ENCODE data around the gene ARHGEF9.
"Not testable (repeated sequence)": the region's sequence is repeated elsewhere in the genome, so short reads cannot be mapped to it uniquely, and the experiment has no call there.

Gene ARHGEF9

DNA sequence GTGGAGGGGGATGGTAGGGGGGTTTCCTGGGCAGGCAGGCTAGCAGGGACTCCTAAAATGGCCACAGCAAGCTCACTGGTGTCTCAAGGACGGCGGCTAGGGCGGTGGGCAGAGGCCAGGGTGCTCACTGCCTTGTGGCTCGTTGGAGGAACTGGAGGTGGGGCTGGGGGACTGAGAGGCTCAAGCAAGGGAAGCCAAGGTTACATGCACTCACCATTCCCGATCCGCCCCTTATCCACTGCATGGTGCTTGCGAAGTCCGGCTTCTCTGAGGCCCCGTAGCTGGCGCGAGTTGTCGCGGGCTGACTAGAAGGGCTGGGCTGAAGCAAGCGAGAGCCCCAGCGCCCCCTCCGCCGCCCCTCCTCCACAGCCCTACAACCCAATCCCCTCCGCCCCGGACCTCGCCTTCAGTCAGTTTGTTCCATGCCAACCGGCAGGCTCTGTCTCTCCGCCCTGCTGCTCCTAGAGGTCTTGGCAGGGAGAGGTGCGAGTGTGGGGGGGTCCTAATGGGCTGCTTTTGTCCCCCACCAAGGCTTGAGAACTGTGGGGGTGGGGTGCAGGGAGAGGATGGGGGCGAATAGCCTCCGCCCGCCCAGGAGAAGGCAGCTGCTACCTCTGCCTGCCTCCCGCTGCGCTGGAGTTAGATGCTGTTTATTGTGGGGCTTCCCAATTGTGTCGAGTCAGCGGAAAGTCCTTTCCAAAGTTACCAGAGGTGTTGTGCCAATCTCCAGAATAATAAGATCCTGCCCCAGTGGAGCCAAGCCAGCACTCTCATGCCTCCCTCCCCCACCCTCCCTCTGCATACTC is at the start of gene ARHGEF9:
Gene ARHGEF9, minus strand, starts transcription at position 313 of the 806 bp plus-strand sequence. Its CDS starts 69 bp downstream, at position 244.
- DNase-seq: no peak

DNA sequence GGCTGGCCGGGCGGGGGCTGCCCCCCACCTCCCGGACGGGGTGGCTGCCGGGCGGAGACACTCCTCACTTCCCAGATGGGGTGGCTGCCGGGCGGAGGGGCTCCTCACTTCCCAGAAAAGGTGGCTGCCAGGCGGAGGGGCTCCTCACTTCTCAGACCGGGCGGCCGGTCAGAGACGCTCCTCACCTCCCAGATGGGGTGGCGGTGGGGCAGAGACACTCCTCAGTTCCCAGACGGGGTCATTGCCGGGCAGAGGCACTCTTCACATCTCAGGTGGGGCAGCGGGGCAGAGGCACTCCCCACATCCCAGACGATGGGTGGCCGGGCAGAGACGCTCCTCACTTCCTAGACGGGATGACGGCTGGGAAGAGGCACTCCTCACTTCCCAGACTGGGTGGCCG is 40.4 kb upstream of the ARHGEF9 start:
- DNase-seq: not testable (repeated sequence)

GRCh38 chrX:63818156-63818555 is 33.1 kb upstream of the ARHGEF9 start:
- no peak for DNase-seq

DNA sequence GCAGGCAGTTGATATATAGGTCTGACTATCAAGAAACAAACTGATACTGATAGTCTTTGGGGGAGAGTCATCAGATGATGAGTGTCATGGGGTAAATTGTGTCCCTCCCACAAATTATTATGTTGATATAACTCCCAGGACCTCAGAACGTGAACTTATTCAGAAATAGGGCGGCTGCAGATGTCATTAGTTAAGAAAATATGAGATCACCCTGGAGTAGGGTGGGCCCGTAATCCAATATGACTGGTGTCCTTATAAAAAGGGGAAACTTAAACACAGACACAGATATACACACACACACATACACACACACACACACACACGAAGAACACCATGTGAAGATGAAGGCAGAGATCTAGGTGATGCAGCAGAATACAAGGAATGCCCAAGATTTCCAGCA is 32.7 kb upstream of the ARHGEF9 start:
- no peak for DNase-seq

DNA sequence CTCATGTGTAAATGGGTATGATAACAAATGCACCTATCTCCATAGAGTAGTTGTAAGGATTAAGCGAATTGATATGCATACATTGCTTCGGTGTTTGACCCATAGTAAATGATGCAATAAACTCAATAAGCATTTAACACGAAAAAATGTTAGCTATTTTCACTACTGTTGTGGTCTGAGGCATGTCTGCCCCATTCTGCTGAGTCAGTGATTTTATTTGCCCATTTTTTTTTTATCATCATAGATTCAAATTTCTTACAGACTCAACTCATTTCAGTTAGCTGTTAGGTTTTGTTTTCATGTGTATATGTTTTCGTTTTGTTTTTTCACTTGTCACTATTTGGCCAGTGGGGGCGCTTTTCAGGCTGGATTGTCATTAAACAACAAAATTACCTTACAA is 27.8 kb upstream of the ARHGEF9 start:
- no peak for DNase-seq

GRCh38 chrX:63810746-63811145 is 25.7 kb upstream of the ARHGEF9 start:
- DNase-seq: no peak

- DNase-seq: no peak
These were observed 24.2 kb upstream of the ARHGEF9 start for GRCh38 chrX:63809173-63809572.

DNA sequence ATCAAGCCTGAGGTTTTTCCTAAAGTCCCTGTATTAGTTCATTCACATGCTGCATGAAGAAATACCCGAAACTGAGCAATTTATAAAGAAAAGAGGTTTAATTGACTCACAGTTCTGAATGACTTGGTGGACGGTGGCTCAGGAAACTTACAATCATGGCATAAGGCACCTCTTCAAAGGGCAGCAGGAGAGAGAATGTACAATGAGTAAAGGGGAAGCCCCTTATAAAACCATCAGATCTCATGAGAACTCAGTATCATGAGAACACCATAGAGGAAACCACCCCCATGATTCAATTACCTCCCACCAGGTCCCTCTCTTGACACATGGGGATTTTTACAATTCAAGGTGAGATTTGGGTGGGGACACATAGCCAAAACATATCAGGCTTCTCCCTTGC is 10.4 kb upstream of the ARHGEF9 start:
- DNase-seq: not testable (repeated sequence)

DNA sequence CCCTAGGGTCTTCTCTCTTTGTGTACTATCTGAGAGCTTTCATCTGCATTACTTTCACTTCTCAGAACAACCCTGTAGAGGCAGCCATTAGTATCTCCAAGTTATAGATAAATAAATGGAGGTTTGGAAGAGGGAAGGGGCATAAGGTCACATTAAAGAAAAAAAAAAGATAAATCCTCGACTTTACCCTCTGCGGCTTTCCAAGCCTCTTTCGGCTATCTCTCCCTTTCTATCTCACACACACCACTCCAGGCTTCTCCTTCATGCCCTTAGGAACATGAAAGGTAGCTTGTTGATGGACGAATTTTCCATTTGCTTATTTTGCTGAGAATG is 660 bp upstream of the ARHGEF9 start:
- DNase-seq: no peak

DNA sequence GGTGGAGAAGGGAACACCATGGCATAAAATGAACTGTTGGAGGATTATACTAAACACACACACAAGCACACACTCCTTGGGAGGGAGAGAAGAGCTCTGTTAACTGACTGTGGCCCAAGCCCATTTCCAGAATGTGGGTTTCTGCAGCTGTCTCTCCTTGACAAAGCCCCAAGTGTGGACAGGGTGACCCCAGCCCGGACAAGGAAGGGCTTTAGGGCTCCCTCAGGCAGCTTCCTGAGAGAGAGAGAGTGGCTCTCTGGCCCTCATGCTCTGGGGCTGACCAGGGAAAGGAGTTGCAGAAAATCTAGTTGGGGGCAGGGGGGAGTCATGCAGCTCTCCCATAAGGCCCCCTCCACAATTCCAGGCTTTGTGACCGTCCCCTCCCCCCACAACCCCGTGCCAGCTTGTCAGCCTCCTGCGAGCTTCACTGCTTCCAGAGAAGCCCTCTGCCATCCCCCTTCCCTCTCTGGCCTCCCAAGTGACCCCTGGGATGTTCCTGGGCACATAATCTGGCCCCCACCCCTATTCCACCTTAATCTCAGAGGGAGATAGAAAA is 590 bp downstream of the ARHGEF9 start:
- no peak for DNase-seq

DNA sequence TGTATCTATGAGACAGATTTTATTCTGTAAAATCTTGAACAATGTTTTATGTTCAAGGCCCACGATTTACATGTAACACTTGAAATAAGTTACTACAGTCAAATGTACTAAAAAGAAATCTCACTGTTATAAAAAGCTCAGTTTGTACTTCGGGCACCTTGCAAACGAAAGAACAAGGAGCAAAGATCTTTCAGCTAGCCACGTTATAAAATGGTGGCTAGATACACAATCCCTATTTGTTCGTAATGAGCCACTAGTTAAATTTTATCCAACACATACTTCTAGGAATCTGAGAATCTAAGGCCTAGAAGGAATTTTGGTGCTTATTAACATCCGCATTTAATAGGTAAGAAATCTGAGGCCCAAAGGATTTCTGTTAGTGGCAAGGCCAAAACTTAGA is 2.5 kb downstream of the ARHGEF9 start:
- DNase-seq: no peak

DNA sequence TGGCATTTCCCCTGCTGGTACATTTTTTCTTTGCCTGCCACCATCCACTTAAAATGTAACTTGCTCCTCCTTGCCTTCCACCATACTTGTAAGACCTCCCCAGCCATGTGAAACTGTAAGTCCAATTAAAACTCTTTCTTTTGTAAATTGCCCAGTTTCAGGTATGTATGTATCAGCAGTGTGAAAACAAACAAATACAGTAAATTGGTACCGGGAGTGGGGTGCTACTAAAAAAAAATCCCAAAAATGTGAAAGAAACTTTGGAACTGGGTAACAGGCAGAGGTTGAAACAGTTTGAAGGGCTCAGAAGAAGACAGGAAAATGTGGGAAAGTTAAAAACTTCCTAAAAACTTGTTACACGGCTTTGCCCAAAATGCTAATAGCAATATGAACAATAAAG is 16.3 kb downstream of the ARHGEF9 start:
- DNase-seq: no peak

GRCh38 chrX:63765712-63766111 is 19.3 kb downstream of the ARHGEF9 start:
- no peak for DNase-seq

GRCh38 chrX:63764946-63765345 is 20.1 kb downstream of the ARHGEF9 start:
- DNase-seq: no peak

GRCh38 chrX:63761639-63762038 is 23.4 kb downstream of the ARHGEF9 start:
- DNase-seq: no peak

- no peak for DNase-seq
These were observed 27.0 kb downstream of the ARHGEF9 start for GRCh38 chrX:63758011-63758410.

GRCh38 chrX:63755892-63756291 is 29.1 kb downstream of the ARHGEF9 start:
- no peak for DNase-seq

DNA sequence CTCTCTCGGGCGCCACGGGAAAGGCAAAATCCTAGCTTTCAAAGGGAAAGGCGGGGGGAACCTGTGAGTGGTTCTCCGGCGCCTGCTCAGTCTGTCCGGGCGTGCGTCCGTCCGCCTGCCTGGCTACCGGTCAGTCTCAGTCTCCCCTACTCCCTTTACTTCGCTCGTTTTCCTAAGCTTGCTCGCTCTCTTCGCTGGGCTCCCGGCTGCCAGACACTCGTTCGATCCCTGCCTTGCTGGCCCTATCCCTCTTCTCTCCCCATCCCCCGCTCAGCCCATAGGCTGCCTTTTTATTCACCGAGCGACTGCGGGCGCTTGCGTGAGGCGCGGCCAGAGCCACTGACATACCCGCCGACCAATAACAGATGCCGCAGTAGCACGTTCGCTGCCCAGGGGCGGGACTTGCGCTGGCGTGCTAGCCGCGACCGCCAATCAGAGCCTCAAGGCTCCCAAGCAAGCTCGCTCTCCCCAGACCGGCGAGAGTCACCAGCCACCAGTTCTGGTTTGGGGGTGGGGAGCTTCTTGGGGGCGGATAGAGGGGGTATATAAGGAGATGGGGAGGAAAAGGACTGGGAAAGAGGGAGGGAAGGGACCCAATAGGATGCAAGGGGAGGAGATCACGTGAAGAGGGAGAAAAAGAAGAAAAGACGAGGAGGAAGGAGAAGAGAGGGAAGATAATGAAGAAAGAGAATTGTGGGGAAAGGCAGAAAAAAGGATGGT is 30.0 kb downstream of the ARHGEF9 start:
- peak; percentile 76 to 81 for DNase-seq

- peak; percentile 1 to 3 for DNase-seq
These were observed 30.7 kb downstream of the ARHGEF9 start for GRCh38 chrX:63754136-63754859.

DNA sequence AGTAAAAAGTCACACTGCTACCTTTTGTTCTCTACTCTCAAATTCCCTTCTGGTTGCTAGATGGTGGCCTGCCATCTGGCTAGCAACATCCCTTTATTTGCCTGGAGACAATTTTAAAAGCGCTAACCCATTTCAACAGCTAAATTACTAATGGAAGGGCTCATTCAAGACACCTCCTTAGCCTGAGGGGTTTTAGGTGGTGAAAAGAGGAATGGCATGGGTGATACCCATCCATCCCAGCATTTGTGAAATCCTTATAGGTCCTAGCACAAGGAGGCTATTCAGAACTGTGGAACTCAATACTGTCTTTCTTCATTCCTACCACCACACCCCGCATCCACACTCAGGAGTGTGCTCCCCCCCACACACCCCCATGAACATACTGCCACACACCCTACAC is 33.5 kb downstream of the ARHGEF9 start:
- no peak for DNase-seq

GRCh38 chrX:63750811-63751210 is 34.2 kb downstream of the ARHGEF9 start:
- DNase-seq: no peak

DNA sequence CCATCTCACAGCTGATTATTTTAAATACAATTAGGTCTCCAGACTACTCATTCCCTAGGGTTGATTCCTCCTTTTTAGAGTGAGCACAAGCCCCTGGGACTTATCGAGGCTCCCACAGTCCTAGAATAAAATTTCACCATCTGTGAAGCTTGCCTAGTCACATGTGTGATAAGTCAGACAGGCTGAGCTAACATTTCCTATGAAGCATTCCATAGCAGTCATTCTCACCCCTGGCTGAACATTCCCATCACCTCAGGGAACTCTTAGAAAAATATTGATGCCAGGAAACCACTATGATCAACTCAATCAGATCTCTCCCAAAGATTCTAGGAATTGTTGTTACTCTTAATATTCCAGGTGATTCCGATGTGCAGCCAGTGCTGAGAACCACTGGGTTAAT is 37.7 kb downstream of the ARHGEF9 start:
- DNase-seq: no peak

- DNase-seq: no peak
These were observed 38.3 kb downstream of the ARHGEF9 start for GRCh38 chrX:63746715-63747114.

DNA sequence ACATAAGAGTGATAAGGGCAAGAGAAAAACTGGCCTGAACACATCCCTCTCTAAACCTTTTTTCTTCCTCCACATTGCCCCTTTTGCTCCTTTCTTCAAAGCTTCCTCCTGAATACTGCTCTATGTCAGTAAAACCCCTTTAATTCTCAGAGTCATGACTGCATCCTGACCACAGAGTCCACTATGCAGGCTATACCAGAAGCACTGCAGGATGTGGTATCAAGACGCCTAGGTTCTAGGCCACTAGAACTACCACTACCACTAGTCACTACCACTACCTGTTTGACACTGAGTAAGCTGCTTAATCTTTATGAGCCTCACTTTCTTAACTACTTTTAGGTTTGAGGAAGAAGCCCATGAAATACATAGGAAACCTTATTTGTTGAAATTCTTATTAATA is 38.7 kb downstream of the ARHGEF9 start:
- no peak for DNase-seq
